Measurements from ENCODE around the gene PRPF6.

GRCh38 chr20:64036346-64037198, 55.6 kb downstream of the PRPF6 start:
- TF ChIP-seq CTCF (IDR thresholded peaks at IDR 0.05) (no peak), EZH2 (IDR thresholded peaks at IDR 0.05; ENCODE audit: borderline replicate concordance, insufficient read depth, low read depth, low read length, poor library complexity, severe bottlenecking) (no peak)
